ENCODE data around the gene GNAQ.

GNAQ gene

DNA sequence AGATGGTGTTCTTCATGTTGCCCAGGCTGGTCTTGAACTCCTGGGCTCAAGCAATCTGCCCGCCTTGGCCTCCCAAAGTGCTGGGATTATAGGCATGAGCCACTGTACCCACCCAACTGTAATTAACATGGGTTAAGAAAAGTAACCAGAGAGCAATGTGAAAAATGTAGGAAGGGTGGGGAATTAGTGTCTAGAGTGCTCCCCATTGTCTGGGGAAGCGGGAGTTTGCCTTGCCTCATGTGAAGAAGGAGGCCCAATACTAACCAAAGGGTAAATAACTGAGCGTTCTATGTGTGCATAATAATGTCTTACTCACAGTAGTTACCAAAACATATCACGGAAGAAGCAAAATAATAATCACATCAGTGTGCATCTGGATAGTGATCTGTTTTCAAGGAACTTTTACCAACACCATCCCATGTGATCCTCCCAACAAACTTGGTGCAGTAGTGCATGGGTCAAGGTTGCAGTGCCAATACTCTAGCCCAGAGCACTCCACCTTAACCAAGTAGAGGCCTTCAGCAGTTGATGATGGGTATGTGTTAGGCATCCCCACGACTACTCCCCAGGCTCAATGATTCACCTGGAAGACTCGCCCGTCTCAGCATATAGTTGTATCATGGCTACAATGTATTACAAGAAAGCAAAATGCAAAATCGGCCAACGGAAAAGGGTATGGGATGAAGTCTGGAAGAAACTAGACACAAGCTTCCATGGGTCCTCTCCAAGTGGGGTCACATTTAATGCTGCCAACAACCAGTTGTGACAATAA is 26.2 kb downstream of the GNAQ start:
- no peak overlapping the region for H3K27ac ChIP-seq
- DNase-seq (ENCODE audit: low read depth, low spot score), result no peak

GRCh38 chr9:78004478-78005229 is 27.0 kb downstream of the GNAQ start:
- no peak overlapping the region for H3K27ac ChIP-seq

DNA sequence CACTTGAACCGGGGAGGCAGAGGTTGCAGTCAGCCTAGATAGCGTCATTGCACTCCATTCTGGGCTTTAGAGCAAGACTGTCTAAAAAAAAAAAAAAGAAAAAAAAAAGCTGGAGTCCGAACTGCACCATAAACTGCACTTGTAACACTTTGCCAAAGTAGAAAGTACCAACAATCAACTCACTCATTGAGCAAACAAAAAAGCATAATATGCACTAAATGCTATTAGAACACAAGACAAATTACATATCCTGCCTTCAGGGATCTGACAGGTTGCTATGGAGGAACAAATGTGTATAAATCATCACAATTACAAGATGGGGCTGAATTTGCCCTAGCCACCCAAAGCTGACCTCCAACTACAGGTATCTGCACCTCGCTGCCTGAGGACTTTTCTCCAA is 27.9 kb downstream of the GNAQ start:
- no peak for DNase-seq (ENCODE audit: low read depth, low spot score)
- no peak overlapping the region for H3K27ac ChIP-seq

More at GRCh38 chr9:78004478-78005229, 27.0 kb downstream of the GNAQ start:
- no peak for DNase-seq (ENCODE audit: low read depth, low spot score)

DNA sequence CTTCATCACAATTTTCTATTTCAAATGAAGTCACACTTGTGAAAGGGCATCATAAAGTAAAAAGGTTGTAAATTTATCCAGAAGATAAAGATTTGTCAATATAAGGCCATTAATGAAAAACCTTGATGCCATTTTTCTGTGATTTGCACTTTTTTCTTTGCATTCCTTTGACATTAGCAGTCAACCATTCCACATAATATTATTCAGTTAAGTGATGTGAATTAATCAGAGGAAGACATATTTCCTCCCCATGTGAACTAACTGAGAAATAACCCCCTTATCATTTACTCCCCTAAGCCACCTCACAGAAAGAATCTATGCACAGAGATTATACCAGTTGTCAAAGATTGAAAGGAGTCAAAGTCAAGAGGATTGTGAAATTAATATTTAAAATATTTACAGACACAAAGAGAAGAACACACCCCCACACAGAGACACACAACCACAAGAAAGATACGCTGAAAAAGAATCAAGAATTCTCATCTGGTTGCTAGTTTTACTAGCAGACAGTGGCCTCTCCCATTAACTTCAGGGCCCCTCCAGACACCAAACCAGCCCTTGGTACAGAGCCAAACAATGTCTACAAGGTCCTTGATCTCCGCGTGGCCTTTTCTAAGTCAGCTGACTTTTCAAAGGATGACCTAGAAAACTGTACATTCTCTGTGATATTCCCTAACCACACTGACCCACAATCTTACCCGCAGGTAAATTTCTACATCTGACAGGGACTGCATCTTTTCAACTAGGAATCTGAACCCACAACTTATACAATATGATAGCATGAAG is 29.5 kb downstream of the GNAQ start:
- DNase-seq (ENCODE audit: low read depth, low spot score), result no peak
- H3K27ac ChIP-seq, result no peak overlapping the region

GRCh38 chr9:78000221-78000620 is 31.4 kb downstream of the GNAQ start:
- H3K27ac ChIP-seq, result no peak overlapping the region
- no peak for DNase-seq (ENCODE audit: low read depth, low spot score)

DNA sequence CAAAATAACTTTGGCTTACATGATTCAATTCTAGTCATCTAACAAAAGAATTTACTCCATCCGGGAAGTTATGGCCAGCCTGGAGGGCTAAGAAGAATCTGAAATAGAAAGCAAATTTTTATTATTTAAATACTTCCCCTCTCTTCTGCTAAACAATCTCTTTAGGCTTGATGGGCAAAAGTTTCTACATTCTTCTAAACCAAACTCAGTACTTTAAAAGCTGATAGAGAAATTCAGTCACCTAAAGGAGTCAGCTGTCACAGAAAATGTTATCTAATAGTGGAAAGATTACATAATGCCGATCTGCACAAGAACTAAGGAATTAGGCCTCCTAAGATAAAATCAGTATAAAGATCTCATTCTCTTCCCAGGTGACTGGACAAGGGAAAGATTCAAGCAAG is 32.4 kb downstream of the GNAQ start:
- no peak for DNase-seq (ENCODE audit: low read depth, low spot score)
- H3K27ac ChIP-seq, result peak overlapping the region; percentile 20

DNA sequence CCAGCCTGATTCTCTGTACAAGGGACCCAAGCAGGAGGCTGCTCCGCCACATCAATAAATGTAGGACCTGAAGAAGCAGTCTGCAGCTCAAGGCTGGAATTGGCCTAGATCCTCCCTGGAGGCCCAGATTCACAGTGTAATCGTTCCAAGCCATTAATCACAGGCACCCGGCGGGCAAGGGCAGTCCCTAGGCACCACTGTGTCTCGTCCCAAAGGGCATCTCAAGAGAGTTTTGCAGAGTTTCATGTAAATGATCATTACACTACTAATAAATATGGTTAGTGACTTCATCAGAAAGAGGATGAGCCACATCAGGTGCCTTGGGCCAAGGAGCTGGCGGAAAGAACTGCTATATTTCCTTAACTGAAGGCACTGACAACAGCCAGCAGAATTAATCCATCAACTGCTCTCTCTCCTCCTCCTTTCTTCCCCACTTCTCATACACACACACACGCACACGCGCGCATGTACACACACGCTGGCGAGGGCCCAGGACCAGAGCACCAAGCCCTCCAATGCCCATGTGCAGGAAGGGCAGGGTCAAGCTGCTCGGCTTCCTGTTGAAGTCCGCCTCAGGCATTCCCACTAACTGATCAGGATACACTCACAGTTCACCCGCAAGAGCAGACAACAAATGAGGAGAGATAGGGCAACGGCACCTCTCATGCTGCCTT is 33.9 kb downstream of the GNAQ start:
- no peak overlapping the region for H3K27ac ChIP-seq

GRCh38 chr9:77996696-77997095 is 34.9 kb downstream of the GNAQ start:
- DNase-seq (ENCODE audit: low read depth, low spot score), result no peak
- no peak overlapping the region for H3K27ac ChIP-seq

More for the DNA sequence above, 33.9 kb downstream of the GNAQ start:
- DNase-seq (ENCODE audit: low read depth, low spot score), result no peak

DNA sequence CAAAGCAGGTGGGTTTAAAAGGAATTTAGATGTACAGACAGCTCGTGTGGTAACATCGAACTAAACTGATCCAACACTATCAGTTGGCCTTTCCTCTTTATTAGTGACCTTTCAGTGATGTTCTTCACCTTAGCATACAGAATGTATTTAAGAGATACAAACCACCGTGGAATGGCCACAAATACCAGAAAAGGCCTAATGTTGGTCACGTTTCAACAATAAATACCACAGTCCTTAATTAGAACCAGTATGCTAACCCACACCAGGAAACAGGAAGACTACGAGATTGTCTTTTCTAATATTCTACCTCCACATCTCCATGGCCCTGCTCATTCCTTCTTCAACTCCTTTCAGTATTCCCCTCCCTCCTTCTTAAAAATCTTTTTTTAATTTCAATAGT is 40.4 kb downstream of the GNAQ start:
- no peak overlapping the region for H3K27ac ChIP-seq
- no peak for DNase-seq (ENCODE audit: low read depth, low spot score)

DNA sequence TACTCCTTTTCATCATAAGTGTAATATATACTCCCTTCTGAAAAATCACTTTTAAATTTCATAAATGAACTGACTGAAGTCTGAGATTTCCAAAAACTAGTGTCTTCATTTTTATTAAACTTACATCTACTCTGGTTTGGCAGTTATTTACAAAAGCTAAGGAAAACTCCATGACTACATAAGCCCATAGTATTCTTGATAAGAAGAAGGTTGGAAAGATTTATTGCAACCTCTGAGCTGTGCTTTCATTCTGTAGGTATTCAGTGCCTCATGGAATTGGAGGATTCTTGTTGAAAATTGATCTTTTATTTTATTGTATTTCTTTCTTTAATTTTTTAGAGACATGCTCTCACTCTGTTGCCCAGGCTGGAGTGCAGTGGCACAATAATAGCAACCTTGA is 41.7 kb downstream of the GNAQ start:
- DNase-seq (ENCODE audit: low read depth, low spot score), result no peak
- H3K27ac ChIP-seq, result no peak overlapping the region

DNA sequence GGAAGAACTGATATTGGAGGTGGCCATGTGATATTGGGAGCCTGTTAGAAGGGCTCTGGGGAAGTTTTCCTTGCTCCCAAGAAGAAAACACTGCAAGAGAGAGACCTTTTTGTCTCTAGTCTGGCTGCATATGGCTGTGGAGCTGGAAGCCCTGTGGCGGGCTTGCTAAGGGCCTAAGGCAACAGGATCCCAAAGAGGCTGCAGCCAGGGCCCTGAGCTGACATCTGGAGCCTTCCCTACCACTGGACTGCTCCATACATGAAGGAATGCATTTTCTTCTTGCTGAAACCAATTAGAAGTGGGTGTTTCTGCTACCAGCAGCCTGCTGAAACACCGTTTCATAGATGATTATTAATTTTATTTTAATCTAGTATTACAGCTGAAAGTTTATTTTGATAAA is 42.2 kb downstream of the GNAQ start:
- DNase-seq (ENCODE audit: low read depth, low spot score), result no peak
- H3K27ac ChIP-seq, result no peak overlapping the region

GRCh38 chr9:77988630-77989029 is 43.0 kb downstream of the GNAQ start:
- no peak overlapping the region for H3K27ac ChIP-seq

DNA sequence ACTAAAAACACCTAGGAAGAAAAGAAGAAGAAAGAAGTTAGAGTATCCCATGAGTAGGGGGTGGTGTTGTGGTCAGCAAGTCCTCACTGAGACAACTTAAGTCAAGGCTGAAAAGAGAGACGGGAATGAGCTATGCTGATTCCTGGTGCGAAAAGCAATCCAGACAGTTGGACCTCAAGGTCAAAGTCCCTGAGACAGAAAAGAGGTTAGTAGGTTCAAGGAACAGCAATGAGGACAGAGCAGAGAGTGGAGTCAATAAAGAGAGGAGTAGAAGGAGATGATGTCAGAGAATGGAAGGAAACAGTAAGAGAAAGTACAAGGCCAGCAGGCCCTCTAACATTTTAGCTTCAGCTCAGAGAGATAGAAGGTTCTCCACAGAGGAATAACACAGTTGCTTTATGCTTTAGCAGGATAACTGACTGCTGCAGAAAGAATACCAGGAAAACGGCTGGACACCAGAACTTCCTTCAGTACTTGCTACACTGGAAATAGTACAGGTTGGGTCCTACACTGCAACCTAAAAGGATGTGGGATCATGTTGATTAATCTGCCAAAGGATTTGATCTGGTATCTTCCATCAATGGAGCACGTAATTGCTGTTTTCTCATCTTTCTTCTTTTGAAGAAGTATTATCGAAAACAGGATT is 43.6 kb downstream of the GNAQ start:
- DNase-seq (ENCODE audit: low read depth, low spot score), result no peak
- no peak overlapping the region for H3K27ac ChIP-seq

More at GRCh38 chr9:77988630-77989029, 43.0 kb downstream of the GNAQ start:
- DNase-seq (ENCODE audit: low read depth, low spot score), result no peak

DNA sequence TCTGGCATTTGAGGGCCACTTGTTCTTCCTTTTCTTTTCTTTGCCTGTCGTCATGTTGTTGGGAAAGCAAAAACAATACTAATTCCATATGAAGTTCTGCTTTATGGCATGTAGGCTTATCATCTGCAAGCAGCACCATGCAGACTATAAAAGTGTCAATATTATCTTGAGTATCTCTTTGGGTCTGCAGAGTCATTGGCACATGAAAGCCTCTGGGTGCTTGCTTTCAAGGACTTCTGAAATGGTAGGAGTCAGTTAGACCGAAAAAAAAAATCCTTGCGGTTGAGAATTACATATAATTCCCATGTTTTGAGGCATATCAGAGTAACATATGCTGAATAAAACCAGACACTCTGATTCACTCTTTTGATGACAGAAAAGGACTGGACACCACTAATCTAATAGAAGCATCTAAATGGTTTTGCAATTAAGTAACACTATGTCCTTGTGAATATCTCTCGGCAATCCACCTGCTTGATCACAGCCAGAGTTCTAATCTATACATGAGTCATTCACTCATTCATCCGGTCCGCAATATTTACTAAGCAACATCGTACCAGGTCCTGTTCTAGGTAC is 44.4 kb downstream of the GNAQ start:
- no peak for DNase-seq (ENCODE audit: low read depth, low spot score)
- H3K27ac ChIP-seq, result no peak overlapping the region

DNA sequence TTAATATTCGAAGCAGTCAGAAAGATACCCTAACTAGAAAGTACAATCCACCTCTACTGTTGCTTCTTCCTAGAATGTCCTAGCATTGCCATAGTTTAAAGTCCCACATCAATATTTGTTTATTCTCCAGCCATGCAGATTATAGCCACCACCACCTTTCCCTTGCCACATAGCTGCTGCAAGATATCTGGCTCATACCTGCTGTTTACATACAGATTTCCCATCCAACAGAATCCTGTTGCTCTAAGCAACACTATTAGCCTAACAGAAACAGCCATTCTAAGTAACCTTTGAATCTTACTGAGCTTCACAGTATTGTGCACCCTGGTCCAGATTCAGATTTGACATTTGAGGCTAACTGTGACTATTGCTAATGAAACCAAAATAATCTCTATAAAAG is 45.6 kb downstream of the GNAQ start:
- no peak overlapping the region for H3K27ac ChIP-seq
- DNase-seq (ENCODE audit: low read depth, low spot score), result no peak

GRCh38 chr9:77983320-77983662 is 48.3 kb downstream of the GNAQ start:
- DNase-seq (ENCODE audit: low read depth, low spot score), result no peak
- H3K27ac ChIP-seq, result peak overlapping the region; percentile 94

GRCh38 chr9:77982581-77983319 is 48.9 kb downstream of the GNAQ start:
- H3K27ac ChIP-seq, result peak overlapping the region; percentile 94
- no peak for DNase-seq (ENCODE audit: low read depth, low spot score)

DNA sequence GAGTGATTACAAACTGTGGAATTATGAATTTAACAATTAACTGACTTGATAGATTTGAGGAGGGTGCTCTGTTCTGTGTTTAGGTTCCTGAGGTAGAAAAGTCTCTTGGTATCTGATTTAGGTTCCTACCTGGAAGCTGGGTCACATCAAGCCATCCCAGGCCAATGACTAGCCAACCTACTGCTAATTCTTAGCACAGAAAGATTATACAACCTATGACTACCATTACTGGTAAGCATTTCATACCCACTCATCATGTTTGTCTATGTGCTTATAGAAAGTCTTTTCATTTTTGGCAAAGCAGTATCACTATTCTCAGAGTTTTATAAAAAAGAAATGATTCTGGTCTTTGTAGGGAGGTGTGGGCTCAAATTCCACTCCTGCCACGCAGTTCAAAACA is 49.7 kb downstream of the GNAQ start:
- peak overlapping the region; percentile 94 for H3K27ac ChIP-seq
- no peak for DNase-seq (ENCODE audit: low read depth, low spot score)

DNA sequence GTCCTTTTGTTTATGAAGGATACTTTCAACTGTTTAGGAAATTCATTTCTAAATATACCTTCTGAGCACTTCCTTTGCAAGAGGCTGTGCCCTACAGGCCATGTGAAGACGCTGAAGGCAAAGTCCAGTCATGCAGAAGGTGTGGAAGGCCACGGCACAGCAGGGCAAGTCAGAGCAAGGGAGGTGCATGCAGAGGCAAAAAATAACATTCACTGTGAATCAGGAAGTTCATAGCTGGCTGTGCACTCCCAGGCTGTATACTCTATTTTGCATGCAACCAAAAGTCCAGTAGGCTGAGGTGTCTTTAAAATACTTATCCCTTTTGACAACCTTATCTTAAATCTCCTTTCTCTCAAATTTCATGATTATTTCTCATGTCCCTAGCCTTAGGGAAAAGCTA is 50.3 kb downstream of the GNAQ start:
- H3K27ac ChIP-seq, result peak overlapping the region; percentile 94
- peak; percentile 78 for DNase-seq (ENCODE audit: low read depth, low spot score)
